GM20000 (cell line): ENCODE data around the gene ATG5.

Experiments
- DNase-seq: peaks from one replicate; pipeline ENCODE4 v3.0.0; 2012; ENCODE audit warnings: low spot score
- CTCF ChIP-seq: IDR thresholded peaks from 2 replicates; pipeline ENCODE4 v1.5.1; 2012; ENCODE audit warnings: mild to moderate bottlenecking, control low read depth; ENCODE audit errors: extremely low read depth, missing control alignments

Gene ATG5

GRCh38 chr6:106334646-106335448 is 9.3 kb upstream of the ATG5 start:
- DNase-seq, result peak; percentile 62
- TF ChIP-seq CTCF, result peak; percentile 50

GRCh38 chr6:106324726-106325335 is 729 bp downstream of the ATG5 start:
- no peak for TF ChIP-seq CTCF
- DNase-seq, result no peak

DNA sequence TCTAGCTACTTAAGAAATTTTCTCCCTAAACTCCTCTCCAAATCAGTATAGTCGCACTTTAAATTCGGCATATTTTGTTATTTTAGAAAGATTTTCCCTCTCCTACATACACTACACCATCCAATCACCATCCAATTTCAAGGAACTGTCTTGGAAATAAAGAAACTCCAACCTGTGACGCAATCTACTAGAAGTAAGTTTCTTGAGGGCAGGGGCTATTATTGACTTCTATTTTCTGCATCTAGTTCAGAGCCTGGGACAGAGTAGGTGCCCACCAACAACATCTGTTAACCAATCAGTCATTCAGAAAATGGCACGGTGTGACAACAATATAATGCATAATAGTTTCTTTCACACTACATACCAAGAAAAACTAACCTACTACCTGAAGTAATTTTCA is 3.6 kb downstream of the ATG5 start:
- no peak for DNase-seq
- no peak for TF ChIP-seq CTCF

DNA sequence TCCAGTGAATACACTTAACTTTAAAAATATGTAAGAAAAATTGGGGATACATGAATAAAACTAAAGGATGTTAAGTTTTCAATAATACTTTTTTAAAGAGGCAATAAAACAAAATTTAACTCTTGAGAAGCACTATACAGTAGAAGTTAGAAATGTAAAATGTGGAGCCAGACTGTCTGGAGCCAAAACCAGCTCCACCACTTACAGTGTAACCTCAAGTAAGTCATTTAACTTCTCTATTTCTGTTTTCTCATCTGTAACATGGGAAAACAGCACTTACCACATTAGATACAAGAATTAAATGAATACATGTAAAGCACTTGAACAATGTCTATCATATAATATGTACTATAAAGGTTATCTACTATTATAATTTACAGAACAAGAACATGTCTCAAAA is 6.7 kb downstream of the ATG5 start:
- TF ChIP-seq CTCF, result no peak
- DNase-seq, result no peak

- DNase-seq, result no peak
- TF ChIP-seq CTCF, result no peak
Observed at GRCh38 chr6:106318061-106318460, 7.5 kb downstream of the ATG5 start.

- no peak for TF ChIP-seq CTCF
- DNase-seq, result peak; percentile 13
Observed at GRCh38 chr6:106316375-106316766, 9.2 kb downstream of the ATG5 start.

DNA sequence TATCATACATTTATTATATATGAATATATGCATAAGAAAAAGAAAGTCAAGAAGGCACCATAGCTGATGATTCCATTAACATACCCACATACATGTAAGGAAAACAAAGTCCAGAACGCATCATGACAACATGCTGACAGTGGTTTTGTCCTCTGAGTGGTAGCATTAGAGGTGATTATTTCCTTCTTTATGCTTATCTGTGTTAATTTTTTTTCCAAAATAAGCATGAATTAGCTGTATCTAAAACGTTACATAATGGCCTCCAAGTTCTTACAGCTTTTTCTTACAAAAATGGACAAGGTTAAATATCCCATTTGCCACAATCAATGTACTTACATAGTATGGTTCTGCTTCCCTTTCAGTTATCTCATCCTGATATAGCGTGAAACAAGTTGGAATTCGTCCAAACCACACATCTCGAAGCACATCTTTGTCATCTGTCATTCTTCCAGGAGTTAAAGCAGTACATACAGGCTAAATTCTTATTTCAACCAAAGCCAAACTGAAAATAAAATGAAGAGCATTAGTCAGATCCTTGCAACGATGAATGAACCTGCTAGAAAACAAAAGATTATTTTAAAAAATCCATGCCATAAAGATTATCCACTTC is 9.7 kb downstream of the ATG5 start:
- DNase-seq, result no peak

More for the DNA sequence above, 9.7 kb downstream of the ATG5 start:
- TF ChIP-seq CTCF, result no peak
